ENCODE measurements around the gene SSH2.
"Not testable (repeated sequence)": the region's sequence is repeated elsewhere in the genome, so short reads cannot be mapped to it uniquely, and the experiment has no call there.

SSH2 gene, protein sequence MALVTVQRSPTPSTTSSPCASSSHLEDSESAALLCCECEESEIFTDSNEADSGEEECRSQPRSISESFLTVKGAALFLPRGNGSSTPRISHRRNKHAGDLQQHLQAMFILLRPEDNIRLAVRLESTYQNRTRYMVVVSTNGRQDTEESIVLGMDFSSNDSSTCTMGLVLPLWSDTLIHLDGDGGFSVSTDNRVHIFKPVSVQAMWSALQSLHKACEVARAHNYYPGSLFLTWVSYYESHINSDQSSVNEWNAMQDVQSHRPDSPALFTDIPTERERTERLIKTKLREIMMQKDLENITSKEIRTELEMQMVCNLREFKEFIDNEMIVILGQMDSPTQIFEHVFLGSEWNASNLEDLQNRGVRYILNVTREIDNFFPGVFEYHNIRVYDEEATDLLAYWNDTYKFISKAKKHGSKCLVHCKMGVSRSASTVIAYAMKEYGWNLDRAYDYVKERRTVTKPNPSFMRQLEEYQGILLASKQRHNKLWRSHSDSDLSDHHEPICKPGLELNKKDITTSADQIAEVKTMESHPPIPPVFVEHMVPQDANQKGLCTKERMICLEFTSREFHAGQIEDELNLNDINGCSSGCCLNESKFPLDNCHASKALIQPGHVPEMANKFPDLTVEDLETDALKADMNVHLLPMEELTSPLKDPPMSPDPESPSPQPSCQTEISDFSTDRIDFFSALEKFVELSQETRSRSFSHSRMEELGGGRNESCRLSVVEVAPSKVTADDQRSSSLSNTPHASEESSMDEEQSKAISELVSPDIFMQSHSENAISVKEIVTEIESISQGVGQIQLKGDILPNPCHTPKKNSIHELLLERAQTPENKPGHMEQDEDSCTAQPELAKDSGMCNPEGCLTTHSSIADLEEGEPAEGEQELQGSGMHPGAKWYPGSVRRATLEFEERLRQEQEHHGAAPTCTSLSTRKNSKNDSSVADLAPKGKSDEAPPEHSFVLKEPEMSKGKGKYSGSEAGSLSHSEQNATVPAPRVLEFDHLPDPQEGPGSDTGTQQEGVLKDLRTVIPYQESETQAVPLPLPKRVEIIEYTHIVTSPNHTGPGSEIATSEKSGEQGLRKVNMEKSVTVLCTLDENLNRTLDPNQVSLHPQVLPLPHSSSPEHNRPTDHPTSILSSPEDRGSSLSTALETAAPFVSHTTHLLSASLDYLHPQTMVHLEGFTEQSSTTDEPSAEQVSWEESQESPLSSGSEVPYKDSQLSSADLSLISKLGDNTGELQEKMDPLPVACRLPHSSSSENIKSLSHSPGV (N-terminal part only)

DNA sequence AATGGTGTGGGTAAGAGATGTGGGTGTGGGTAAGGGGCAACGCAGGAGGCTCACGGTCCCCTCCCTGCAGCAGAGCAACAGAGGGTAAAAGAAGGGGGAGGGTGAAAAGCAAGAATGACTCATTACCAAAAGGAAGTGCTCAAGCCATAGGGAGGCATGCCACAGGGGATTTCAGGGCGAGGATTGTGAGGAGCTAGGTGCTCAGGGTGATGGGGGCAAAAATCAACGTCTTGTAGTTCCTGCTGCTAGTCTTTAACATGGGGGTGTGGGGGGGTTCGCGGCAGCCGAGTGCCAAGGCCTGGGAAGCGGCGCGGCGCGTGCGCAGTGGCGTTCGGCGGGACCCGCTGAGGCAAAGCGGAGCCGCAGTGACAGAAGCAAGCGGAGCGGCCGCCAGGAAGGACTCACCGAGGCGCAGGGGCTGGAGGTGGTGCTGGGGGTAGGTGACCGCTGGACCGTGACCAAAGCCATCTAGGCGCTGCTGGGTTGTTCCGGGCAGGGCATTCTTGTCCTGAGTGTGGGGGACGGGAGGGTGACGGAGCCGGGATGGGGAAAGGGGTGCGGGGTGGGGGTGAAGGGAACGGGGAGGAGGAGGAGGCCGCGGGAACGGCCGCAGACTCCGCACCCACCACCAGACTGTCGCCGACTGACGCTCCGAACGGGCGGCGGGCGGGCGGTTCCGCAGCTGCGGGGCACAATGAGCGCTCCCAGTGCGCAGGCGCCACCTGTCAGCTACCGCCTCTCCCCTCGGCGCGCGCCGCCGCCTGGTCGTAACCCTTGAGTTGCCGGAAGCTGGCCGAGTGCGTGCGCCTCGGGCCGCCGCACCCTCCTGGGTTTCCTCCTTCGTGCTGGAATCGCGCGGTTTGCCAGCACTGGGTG, at the start of gene SSH2:
TSS of gene SSH2 (minus strand) at position 696 of the 876 bp plus-strand sequence. CDS start at position 468, 228 bp downstream.
- DNase-seq, result peak; percentile 89

DNA sequence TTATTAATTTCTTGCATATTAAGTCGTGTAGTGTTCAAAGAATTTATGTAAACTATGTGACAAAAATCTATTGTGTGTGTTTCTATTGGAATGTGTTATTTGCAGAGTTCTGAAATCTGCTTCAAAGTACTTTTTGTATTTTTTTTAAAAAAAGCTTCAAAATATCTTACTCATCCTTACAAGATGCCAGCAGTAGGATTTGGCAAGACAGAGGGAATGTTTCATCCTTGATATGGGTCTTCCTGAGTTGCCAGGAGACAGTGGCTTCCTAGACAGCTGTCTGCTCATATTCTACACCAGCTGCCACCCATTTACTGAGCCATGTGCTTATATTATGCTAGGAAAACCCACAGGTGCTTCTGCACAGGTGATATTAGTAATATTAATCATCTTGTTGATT, 47.8 kb upstream of the SSH2 start:
- DNase-seq, result no peak

DNA sequence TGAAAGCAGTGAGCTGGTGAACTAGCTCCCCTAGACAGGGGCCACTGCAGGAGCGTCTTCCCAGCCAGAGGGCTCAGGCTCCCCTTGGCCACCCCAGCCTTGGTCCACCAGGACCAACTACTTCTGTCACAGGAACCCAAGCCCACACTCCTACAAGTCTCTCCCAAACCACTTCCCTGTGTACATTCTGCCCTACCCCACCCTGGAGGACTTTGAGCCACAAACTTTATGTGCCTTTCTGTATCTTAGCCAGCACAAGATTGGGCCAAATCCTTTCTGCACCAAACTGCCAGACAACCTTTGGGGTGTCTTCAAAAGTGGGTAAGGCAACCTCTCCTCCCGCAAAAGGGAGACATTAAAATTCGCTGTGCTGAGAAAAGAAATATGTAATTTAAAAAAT, 43.0 kb upstream of the SSH2 start:
- DNase-seq, result no peak

DNA sequence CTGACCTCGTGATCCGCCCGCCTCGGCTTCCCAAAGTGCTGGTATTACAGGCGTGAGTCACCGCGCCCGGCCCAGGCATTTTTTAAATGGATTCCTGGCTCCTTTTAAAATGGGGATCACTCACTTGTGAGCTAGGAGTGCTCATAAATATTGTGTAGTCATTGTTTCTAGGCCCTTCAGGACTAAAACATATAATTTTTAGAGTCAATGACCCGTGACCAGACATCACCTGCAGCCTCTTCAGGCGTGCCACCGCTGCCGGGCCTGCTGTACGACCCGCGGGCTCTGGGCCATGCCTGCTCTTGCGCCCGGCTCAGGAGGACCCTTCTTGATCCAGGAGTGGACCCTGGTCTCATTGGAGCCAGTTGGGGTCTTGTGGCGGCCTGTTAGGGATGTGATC, 42.2 kb upstream of the SSH2 start:
- DNase-seq, result no peak

DNA sequence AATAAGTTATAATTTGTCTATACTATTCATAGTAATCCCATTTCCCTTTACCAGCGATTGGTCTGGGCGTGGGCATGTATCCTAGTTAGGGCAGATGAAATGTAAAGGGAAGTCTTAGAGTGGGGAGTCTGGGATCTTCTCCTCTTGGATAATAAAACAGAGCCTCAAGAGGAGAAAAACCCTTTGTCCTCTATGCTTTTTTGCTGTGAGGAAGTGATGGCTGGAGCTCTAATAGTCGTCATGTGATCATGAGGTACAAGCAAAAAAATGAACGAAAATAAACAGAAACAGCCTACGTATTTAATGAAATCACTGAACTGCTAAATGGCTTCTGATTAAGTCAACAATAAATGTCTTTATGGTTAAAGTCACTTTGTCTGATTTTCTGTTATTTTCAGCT, 38.2 kb upstream of the SSH2 start:
- no peak for DNase-seq

DNA sequence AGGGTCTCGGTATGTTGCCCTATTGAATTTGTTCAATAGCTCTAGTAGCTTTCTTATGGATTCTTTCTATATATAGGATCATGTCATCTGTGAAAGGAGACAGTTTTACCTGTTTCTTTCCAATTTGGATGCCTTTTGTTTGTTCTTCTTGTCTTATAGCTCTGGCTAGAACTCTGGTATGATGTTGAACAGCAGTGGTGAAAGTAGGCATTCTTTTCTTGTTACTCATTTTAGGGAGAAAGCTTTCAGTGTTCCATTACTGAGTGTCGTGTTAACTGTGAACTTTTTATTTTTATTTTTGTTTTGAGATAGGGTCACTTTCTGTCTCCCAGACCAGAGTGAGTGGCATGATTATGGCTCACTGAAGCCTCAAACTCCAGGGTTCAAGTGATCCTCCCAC, 32.6 kb upstream of the SSH2 start:
- DNase-seq, result no peak

DNA sequence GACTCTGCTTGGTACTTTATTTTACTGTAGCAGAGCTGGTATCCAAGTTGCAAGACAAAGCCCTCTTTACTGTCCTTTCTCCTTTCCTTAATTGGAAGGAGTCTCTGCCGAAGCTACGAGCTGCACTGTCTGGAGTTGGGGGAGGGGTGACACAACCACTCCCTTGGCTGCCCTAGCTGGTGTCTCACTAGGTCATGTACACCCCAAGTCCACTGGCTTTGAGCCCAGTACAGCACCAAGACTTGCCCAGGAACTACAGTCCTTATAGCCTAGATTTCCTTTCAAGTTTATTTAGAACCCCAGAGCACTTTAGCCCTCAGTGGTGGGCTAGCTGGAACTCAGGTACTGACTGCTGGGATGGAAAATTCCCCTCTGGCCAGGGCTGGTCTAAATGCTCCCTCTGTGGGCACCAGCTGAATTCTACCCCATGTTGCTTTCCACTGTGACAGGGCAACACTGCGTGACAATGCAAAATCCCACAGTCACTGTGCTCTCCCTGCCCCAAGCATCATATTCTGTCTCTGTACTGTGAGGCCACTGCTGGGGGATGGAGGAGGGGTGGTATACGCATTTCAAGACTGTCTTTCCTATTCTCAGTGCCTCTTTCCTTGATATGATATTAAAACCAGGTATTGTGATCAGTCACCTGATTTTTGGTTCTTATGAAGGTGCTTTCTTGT, 29.8 kb upstream of the SSH2 start:
- no peak for DNase-seq

GRCh38 chr17:29958947-29959657, 29.1 kb upstream of the SSH2 start:
- DNase-seq, result no peak

GRCh38 chr17:29957488-29957887, 27.5 kb upstream of the SSH2 start:
- DNase-seq, result not testable (repeated sequence)

DNA sequence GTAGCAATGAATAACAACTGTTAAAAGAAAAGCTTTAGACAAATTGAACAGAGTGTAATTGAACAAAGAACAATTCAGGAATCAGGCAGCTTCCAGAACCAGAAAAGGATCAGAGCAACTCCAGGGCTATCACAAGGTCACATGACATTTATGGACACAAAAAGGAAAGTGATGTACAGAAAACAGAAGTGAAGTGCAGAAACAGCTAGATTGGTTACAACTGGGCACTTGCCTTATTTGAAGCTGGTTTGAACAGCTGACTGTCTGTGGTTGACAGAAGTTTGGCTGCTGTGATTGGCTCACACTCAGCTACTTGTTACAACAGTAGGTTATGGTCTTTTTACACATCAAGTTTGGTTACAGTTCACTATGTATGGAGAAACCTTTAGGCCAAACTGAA, 26.2 kb upstream of the SSH2 start:
- DNase-seq, result no peak

DNA sequence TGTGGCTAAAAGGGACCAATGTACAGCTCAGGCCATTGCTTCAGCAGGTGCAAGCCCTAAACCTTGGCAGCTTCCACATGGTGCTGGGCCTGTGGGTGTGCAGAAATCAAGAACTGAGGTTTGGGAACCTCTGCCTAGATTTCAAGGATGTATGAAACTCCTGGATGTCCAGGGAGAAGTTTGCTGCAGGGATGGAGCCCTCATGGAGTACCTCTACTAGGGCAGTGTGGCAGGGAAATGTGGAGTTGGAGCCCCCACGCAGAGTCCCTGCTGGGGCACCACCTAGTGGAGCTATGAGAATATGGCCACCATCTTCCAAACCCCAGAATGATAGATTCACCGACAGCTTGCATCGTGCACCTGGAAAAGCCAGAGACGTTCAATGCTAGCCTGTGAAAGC, 24.4 kb upstream of the SSH2 start:
- no peak for DNase-seq

DNA sequence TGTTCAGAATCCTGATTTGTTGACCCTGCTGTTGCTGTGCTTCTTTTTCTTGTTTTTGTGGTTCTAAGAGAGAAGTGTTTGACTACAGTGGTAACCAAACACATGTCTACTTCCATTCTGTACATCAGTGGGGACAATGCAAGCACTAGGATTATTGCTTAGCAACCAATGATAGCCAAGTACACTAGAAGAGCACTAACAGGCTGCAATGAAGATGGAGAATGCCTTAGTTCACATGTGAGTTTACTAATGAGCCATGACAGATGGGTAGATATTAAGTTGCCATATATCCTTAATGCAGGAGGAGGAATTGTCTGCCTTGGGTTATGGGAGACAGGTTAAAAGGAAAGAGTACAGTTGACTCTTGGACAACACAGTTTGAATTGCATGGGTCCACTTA, 19.7 kb upstream of the SSH2 start:
- no peak for DNase-seq

GRCh38 chr17:29948448-29949215, 18.6 kb upstream of the SSH2 start:
- DNase-seq, result no peak

- DNase-seq, result no peak
Observed at GRCh38 chr17:29945281-29945680, 15.3 kb upstream of the SSH2 start.

DNA sequence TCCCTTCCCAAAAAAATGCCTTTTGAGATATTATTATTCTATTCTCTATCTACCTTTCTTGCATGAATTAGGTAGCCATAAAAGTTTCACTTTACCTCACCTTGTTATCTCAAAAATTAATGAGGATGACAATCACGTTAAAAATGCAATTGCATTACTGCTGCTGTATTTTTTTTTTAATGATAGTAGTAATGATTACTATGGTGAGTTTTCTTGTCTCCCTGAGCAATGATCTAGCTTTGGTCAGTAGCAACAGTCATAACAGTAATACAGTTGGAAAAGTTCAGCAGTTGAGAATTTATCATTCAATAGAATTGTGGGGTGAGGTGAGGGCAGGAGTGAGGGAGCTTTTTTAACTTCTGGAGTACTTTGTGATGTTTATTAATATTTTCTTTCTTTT, 11.3 kb upstream of the SSH2 start, which contains the start of gene EFCAB5:
TSS of gene EFCAB5 (plus strand) at position 301 of the 400 bp plus-strand sequence. CDS start 163 bp downstream, outside the sequence.
- DNase-seq, result no peak

GRCh38 chr17:29936724-29937123, 6.7 kb upstream of the SSH2 start:
- no peak for DNase-seq

GRCh38 chr17:29935909-29936308, 5.9 kb upstream of the SSH2 start:
- not testable (repeated sequence) for DNase-seq

- DNase-seq, result peak; percentile 12
Observed at GRCh38 chr17:29933379-29933778, 3.4 kb upstream of the SSH2 start.

GRCh38 chr17:29931231-29931932, 1.4 kb upstream of the SSH2 start:
- peak; percentile 90 for DNase-seq
